HEK293T (cell line): ENCODE data around the gene MYRFL.
"Not testable (repeated sequence)": the region's sequence is repeated elsewhere in the genome, so short reads cannot be mapped to it uniquely, and the experiment has no call there.

ENCODE experiments used
- CTCF ChIA-PET: fragments of 350-600 bp; formaldehyde crosslinking; extraction: SDS; loops from one replicate; lab custom pipeline; 2021; ENCODE audit warnings: antibody characterized with exemption, inconsistent platforms; lab: Yijun Ruan, JAX
- POLR2A ChIA-PET: fragments of 350-600 bp; formaldehyde crosslinking; extraction: SDS; loops from one replicate; lab custom pipeline; 2020; ENCODE audit warnings: antibody characterized with exemption, inconsistent platforms; lab: Yijun Ruan, JAX
- DNase-seq: peaks from one replicate; pipeline ENCODE4 v3.0.0; 2012; ENCODE audit warnings: mixed read lengths; ENCODE audit errors: extremely low spot score
- ARNT ChIP-seq: fragments of 450-650 bp; IDR thresholded peaks from 2 replicates; pipeline ENCODE4 v1.6.1; 2017; ENCODE audit warnings: mild to moderate bottlenecking
- BHLHE40 ChIP-seq: fragments of 450-650 bp; IDR thresholded peaks from 2 replicates; pipeline ENCODE4 v1.6.1; 2016; ENCODE audit warnings: mild to moderate bottlenecking, moderate library complexity, borderline replicate concordance
- CTBP1 ChIP-seq: fragments of 450-650 bp; IDR thresholded peaks from 2 replicates; pipeline ENCODE4 v1.6.1; 2016; ENCODE audit warnings: borderline replicate concordance
- ELF4 ChIP-seq: fragments of 450-650 bp; IDR thresholded peaks from 2 replicates; pipeline ENCODE4 v1.6.1; 2017; ENCODE audit warnings: antibody characterized with exemption
- FOXA1 ChIP-seq: fragments of 450-650 bp; IDR thresholded peaks from 2 replicates; pipeline ENCODE4 v1.6.1; 2016; ENCODE audit warnings: mild to moderate bottlenecking
- FOXK2 ChIP-seq: fragments of 450-650 bp; IDR thresholded peaks from 2 replicates; pipeline ENCODE4 v1.6.1; 2016; ENCODE audit warnings: mild to moderate bottlenecking
- FOXM1 ChIP-seq: fragments of 450-650 bp; IDR thresholded peaks from 2 replicates; pipeline ENCODE4 v1.6.1; 2017; ENCODE audit warnings: mild to moderate bottlenecking, borderline replicate concordance
- L3MBTL2 ChIP-seq: fragments of 450-650 bp; conservative IDR thresholded peaks from 2 replicates; pipeline ENCODE4 v1.6.1; 2016; ENCODE audit warnings: mild to moderate bottlenecking
- LEF1 ChIP-seq: fragments of 450-650 bp; IDR thresholded peaks from 2 replicates; pipeline ENCODE4 v1.6.1; 2017; ENCODE audit warnings: mild to moderate bottlenecking, borderline replicate concordance
- NFRKB ChIP-seq: fragments of 450-650 bp; IDR thresholded peaks from 2 replicates; pipeline ENCODE4 v1.6.1; 2016; ENCODE audit warnings: mild to moderate bottlenecking, moderate library complexity
- SP1 ChIP-seq: fragments of 450-650 bp; IDR thresholded peaks from 2 replicates; pipeline ENCODE4 v1.6.1; 2017
- SUZ12 ChIP-seq: fragments of 450-650 bp; IDR thresholded peaks from 2 replicates; pipeline ENCODE4 v1.6.1; 2016; ENCODE audit warnings: mild to moderate bottlenecking
- TARDBP ChIP-seq: fragments of 450-650 bp; IDR thresholded peaks from 2 replicates; pipeline ENCODE4 v1.6.1; 2016
- ZNF384 ChIP-seq: fragments of 450-650 bp; IDR thresholded peaks from 2 replicates; pipeline ENCODE4 v1.6.1; 2016
- TF ChIP-seq, protein P1 (sequence below): fragments of 450-650 bp; IDR thresholded peaks from 2 replicates; pipeline ENCODE4 v1.6.1; 2016

The MYRFL gene

DNA sequence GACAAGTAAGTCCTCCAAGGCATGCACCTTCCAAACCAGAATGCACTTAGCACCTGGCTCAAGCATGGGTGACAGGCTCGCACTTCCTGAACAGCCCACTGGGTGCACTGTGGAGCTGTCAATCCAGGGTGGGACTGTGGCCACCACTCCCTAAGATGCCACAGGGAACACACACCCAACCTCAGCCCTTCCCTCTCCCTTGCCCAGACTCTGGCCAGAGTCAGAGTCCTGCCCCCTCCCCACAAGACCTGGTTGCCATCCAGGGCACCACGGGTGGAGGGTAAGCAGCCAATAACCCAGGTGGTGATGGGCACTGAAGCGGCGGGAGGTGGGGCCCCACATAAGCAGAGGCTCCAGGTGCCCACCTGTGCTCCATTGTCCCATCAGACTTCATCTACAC lies 160.6 kb downstream of the MYRFL start:
- peak; percentile 67 for DNase-seq
- ChIA-PET POLR2A (no interaction called here), CTCF (no interaction called here)
- TF ChIP-seq CTBP1 = no peak
- TF ChIP-seq FOXM1 = no peak
- TF ChIP-seq, protein P1, sequence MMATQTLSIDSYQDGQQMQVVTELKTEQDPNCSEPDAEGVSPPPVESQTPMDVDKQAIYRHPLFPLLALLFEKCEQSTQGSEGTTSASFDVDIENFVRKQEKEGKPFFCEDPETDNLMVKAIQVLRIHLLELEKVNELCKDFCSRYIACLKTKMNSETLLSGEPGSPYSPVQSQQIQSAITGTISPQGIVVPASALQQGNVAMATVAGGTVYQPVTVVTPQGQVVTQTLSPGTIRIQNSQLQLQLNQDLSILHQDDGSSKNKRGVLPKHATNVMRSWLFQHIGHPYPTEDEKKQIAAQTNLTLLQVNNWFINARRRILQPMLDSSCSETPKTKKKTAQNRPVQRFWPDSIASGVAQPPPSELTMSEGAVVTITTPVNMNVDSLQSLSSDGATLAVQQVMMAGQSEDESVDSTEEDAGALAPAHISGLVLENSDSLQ = peak; percentile 81

DNA sequence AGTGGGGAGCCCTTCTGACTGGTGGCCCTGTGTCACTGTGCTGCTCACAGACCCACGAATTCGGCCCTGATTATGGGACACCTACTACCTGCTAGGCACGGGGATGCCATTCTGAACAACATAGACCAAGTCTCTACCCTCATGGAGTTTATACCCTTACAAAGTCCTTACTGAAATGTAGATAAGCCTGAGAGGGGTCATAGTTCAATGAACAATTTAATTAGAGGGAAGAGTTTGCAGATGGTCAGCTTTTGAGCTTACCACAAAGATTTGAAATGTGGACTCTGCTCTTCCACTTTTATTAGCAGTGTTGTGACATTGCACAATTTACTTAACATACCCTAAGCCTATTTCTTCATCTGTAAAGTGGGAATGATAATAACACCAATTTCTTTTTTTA lies 161.1 kb downstream of the MYRFL start:
- POLR2A ChIA-PET = no interaction called here
- CTCF ChIA-PET = no interaction called here

DNA sequence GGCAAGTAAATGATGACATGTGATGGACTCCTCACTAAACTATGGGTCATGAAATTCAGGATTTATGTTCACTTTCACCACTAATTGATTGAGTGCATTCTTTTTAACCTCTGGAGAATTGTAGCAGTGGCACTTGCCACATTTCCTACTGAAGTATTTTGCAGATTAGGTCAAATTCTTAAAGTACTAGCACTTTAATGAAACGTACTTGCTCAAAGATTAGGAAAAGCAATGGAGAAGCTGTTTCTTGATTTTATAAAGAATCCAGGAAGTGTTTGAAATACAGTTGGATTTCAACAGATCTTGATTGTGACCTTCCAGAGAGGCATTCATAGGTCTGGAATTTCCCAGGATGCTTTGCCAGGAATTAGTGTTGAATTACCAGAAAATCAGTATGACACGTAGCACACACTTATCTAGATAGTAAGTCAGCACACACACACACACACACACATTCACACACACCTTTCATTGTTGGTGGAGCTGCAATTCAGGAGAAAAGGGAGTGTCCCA lies 162.6 kb downstream of the MYRFL start:
- POLR2A ChIA-PET = interaction anchor here (1.2 kb wide), 1 partner anchor 255 kb away, joined by 4 read pairs; the partner anchor contains the start of gene CNOT2
- no peak for DNase-seq
- CTCF ChIA-PET = no interaction called here
- TF ChIP-seq, protein P1 = peak; percentile 54
- no peak for TF ChIP-seq NFRKB

More for the DNA sequence above, 161.1 kb downstream of the MYRFL start:
- no peak for DNase-seq
- TF ChIP-seq ELF4 (no peak), BHLHE40 (no peak), ARNT (no peak), FOXK2 (no peak), FOXA1 (no peak), FOXM1 (no peak), SUZ12 (no peak)

DNA sequence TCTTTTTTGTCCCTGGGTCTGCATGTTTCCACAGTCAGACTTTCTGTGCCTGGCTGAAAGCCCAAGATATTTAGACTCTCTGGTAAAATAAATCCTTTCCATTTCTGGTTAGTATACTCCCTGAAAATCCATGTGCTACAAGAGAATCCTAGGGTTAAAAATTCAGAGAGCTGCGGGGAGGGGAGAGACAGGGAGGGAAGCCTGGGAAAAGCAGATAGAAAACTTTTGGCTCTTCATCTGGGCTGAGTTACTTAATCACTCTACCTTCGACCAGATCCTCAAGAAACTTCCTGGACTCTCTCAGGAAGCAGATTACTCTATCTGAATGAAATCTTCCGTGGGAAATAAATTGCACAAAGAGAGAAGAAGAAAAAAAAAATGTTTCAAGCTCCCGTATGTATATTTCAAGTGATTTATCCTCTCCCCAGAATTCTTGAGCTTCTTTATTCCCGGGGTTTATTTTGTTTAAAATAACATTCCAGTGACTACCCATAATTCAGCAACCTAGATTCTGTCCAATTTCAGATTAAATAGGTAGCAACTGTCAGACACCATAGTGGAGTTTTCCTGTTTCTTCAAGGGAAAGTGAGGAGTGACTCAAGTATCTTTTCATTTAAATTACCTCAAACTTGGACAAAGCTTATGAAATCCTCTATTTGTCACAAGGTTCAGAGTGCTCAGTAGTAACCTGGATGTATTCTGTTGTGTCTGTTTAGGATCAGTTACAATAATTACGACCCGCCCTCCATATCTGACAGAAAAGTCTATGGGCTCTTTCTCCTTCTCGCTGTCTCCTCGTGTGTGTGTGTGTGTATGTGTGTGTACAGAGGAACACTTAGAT lies 163.7 kb downstream of the MYRFL start:
- CTCF ChIA-PET = no interaction called here
- DNase-seq = no peak
- TF ChIP-seq LEF1 (no peak), ARNT (no peak), TARDBP (no peak), ZNF384 (no peak)
- POLR2A ChIA-PET = interaction anchor here (1.2 kb wide), 1 partner anchor 254 kb away, joined by 4 read pairs; the partner anchor contains the start of gene CNOT2

DNA sequence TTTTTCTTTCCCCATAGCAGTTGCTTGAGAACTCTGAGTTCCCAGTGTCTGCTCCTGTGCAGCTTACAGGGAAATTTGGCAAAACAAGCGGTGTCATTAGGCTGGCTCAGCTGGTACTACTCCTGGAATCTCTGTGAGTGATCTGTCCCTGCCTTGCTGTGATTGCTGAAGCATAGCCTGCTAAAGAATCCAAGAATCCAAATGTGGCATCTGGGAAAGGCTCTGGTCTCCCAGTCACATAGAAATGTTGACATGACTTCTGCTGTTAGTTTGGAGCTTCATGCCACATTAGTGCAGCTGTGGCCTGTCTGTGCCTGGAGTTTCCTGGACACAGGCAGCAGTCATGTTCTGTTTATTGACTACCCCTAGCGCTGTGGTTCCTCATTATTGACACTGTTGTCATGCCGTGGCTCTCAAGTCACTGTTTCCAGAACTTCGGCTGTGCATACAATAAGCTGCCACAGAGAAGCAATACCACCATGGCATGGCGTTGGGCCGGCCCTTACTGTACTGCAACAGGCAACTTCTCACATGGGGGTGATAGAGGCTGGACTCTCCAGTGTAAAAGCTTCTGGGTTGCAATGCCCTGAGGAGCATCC lies 166.8 kb downstream of the MYRFL start:
- POLR2A ChIA-PET = no interaction called here
- TF ChIP-seq ARNT (no peak), LEF1 (no peak), CTBP1 (no peak)
- DNase-seq = no peak
- CTCF ChIA-PET = no interaction called here

DNA sequence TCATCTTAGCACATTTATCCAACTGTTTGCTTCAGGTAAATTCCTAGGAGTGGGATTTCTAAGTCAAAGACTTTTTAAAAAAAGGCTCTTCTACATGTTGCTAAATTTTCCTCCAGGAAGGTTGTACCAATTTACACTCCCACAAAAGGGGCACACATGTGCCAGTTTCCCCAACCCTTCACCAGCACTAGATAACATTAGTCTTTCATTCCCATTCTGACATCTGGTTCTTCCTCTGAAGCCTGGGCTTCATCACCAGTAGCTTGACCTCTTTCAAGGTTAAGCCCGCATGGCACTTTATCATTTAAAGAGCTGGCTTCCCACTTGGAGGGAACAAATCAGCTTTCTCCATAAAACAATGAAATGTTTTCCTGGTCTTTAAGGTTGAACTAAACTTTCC lies 168.4 kb downstream of the MYRFL start:
- ChIA-PET CTCF (no interaction called here), POLR2A (no interaction called here)
- TF ChIP-seq ELF4 (no peak), BHLHE40 (no peak), L3MBTL2 (no peak), FOXK2 (no peak), SP1 (no peak), SUZ12 (no peak), NFRKB (no peak), CTBP1 (no peak), ARNT (no peak)
- DNase-seq = no peak

DNA sequence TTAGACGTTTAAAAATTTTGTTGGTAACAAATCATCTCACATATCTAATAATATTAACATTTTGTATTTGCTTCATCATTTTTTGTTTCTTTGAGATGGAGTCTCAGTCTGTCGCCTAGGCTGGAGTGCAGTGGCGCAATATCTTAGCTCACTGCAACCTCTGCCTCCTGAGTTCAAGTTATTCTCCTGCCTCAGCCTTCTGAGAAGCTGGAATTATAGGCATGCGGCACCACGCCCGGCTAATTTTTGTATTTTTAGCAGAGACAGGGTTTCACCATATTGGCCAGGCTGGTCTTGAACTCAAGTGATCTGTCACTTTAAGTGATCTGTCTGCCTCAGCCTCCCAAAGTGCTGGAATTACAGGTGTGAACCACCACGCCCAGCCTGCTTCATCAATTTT lies 169.1 kb downstream of the MYRFL start:
- DNase-seq, POLR2A ChIA-PET, CTCF ChIA-PET: not testable (repeated sequence)

DNA sequence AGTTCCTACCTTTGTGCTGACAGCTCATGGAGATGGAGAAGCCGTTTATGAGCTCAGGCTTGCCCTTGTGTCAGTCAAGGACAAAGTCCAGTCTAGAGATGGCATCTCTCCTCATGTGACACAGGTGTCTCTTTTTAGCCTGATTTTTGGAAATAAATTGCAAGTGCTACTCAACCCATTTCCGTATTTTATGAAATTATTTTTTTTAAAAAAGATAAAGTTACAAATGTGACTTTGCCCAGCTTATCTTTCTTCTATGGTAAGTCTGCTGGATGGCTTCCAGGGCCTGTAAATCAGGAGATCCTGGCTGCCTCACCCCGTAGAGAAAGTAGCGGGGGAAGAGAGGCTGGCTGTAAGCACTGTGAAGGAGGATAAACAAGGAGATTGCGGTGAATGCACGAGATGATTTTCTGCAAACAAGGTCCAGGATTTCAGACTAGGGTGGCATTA lies 169.7 kb downstream of the MYRFL start:
- ChIA-PET POLR2A (no interaction called here), CTCF (no interaction called here)
- TF ChIP-seq L3MBTL2 = no peak
- no peak for TF ChIP-seq ZNF384
- DNase-seq = no peak
